Medulla oblongata (tissue), 1 donor: ENCODE results near the gene KCNG1.
A peak's percentile ranks its signal among the peaks of the same experiment; 100 is the strongest.

Experiments
- DNase-seq: peaks from one replicate; pipeline ENCODE4 v3.0.0-alpha.2; 2015; ENCODE audit errors: extremely low spot score

KCNG1 gene

GRCh38 chr20:51036226-51036625 is 13.3 kb upstream of the KCNG1 start:
- no peak for DNase-seq

DNA sequence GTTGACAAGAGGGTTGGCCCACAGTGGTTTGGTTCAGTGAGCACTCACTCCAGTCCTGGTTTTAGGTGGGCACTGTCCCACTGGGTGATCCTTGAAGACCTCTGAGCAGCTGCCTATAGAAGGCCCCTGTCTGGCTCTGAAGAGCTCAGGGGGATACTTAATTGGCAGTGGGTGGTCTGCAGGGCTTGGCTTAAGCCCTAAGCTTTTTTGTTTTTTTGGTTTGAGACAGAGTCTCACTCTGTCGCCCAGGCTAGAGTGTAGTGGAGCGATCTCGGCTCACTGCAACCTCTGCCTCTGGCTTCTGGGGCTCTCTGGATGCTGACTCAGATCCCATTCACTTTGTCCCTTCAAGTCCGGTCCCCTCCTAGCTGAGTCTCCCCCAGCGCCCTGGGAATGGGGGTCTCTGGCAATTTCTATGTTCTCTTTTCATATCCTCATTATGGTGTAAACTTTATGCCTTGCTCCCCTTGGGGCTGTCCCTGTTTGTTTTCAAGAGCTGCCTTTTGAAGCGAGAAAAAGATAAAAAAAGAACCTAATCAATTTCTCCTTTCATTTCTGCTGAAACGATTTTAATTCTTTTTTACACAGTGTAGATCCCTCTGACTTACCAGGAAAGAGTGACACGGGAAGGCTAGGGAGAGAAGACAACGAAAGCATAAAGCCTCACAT is 12.2 kb upstream of the KCNG1 start:
- DNase-seq = no peak

DNA sequence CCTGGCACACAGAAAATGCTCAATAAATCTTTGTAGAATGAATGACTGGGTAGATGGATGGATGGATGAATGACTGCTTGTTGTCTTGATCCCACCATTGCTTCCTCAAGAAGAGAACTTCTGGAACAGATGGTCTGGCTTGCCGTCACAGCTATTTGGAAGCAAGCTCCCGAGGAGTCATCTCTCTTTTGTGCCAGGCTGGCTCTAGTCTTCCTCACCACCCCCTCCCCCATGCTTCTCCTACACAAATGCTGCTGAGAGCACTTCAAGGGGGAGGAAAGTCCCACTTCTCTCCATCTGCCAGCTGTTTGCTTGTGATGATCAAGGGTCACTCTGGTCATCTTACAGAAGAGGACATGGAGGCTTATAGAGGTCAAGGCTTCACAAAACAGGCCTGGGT is 11.6 kb upstream of the KCNG1 start:
- DNase-seq = no peak

DNA sequence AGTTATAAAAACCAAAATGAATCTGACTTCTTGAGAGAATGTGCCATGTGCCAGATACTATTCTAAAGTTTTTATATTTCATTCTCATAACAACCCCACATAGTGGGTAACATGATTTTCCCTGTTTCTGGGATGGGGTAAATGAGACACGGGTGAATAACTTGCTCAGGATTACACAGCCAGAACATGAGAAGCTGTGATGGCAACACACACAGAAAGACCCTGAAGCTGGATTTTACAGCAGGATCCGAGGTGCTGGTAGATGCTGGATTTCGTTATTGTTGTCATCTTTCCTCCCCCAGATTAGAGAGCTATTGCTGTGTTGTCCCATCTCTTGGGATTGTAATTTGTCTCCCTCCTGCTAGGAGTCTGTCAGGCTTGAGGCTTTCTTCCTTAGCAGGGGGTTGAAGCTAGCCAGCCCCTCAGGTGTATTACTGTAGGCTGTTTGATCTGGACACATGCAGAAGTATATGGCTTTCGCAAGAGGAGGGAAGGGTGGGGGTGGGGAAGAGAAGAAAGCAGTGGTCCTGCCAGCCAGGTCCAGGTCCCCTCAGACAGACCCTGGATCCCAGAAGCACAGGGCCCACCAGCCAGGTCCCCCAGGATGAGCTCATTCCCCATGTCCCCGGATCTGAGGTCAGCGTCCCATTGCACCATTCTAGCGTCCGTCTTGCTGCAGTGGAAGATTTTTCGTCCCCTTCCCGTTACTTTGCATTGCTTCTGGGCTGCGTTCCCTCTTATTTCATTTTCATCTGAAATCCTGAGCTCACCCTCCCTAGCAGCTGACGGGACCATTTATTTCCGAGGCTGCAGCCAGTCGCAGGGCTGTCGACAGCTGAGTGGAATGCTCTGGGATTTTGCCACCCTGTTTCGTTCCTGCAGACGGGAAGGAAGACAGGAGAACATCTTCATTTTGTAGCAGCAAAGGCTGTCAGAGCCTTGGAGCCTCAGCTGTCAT is 7.3 kb upstream of the KCNG1 start:
- no peak for DNase-seq

DNA sequence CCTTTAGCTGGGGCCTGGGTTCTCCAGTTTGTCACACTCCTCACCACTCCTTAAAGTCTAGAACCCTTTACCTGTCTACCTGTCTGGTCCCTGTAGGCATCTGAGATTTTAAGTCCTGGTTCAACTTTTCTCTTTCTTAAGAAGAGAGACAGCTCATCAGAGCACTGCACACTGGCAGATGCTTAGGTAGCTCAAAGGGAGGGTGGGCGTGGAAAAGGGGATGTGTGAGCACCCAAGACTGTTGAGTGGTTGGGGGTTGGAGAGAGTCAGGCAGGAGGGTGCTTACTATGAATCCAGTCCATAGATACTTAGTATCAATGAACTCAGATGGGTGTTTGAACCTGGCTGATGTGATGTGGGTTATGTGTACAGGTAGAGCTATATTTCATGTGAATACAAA is 6.6 kb upstream of the KCNG1 start:
- DNase-seq = no peak

GRCh38 chr20:51028616-51029212 is 5.8 kb upstream of the KCNG1 start:
- DNase-seq = no peak

GRCh38 chr20:51027035-51027795 is 4.3 kb upstream of the KCNG1 start:
- no peak for DNase-seq

DNA sequence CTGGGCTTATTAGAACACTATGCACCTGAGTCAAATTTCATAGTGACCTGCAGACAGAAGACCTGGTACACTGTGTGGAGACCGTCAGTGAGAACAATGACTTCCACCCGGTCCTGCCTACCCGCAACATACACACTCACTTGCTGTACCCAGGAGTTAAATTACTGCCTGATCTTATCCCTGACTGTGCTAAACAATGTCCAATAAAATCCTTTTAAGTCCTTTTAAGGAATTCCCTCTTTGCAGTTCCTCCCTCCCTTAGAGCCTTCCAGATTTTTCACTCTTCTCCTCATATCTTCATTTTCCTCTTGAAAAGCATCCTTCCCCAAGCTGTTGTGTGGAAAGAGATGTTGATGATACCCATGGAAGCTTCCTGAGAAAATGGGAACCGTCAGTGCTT is 3.4 kb upstream of the KCNG1 start:
- no peak for DNase-seq

DNA sequence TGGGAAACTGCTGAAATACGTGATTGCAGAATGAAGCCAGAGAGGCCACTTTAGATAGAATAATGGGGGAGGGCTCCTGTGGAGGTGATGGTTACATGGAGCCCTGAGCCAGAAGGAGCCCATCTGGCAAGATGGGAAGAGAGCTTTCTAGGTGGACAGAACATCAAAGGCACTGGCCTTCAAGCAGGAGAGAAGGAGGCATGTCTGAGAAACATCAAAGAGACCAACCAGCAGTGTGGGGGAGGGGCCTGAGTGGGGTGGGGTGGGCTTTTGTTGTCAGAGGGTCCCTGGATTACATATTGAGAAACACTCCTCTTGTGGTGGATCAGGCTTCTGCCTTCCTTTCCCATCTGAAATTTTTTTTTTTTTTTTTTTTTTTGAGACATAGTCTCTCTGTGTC is 1.9 kb upstream of the KCNG1 start:
- no peak for DNase-seq

GRCh38 chr20:51023617-51024155 is 779 bp upstream of the KCNG1 start:
- no peak for DNase-seq

GRCh38 chr20:51022227-51022802 is 592 bp downstream of the KCNG1 start:
- no peak for DNase-seq

GRCh38 chr20:51021067-51022025 is 1.6 kb downstream of the KCNG1 start:
- DNase-seq = no peak

- DNase-seq = no peak
These were observed 2.2 kb downstream of the KCNG1 start for GRCh38 chr20:51020657-51021056.

DNA sequence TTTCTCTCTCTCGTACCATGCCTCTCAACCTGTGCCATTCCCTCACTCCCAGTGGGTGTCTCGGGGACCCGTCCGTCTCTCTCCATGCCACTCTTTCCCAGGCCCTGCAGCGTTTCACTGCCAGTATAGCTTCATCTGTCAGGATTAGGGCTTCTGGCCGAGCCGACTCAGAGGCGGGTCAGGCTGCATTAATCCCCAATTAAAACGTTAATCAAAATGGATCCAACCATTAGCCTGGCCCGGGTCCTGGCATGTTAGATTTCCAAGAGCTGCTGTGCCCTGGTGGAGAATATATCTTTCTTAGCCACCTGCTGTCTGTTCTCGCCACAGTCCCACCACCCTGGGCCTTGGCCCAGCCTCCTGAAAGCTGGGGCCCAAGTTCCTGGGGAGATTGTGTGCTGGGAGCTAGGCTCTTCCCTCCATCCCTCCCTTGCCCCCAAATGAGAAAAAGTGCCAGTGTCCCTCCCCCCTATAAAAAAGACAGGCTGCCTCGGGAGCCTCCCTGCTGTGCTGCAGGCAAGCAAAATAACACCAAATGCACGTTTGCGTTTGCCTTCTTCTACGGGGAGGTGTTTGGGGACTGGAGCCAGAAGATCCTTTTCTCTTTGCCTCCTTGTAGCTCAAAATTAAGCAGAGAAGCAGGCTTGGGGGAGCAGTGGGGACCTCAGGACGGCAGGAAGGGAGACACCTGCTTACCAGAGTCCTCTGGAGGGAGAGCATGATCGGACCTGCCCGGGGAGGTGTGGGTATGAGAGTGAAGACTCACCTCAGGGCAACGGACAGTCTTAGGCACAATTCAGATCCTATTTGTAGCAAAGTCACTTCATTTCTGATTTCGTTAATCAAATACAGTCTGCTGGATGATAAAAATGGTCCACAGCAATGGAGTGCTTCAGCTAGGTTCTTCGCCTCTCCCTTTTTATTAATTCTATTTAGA is 3.0 kb downstream of the KCNG1 start:
- no peak for DNase-seq

- DNase-seq = no peak
These were observed 5.7 kb downstream of the KCNG1 start for GRCh38 chr20:51017251-51017650.

DNA sequence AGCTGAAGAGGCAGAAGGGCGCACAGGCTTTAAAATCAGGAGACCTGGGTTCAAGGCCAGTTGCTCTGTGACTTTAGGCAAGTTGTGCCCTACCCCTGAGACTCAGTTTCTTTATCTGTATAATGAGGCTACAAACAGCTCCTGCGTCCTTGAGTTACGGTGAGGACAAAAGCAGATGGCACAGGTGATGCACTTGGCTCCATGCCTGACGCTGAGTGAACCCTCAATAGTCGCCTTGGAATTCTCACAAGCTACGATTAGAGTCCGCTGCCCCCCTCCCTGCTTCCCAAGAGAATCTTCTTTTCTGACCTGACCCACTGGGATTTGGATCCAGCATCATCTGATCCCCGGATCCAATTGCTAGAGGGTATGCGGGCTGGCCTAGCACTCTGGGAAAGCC is 6.4 kb downstream of the KCNG1 start:
- DNase-seq = no peak

GRCh38 chr20:51014797-51015722 is 7.8 kb downstream of the KCNG1 start:
- peak; percentile 37 for DNase-seq
